HT-29 (cell line): ENCODE results near the gene PPFIBP2. TPM values are rescaled to one million over a fixed set of nuclear protein-coding genes. Genes with fewer than 3 reads are reported as not detected.

Source experiments
- DNase-seq: peaks from one replicate; pipeline ENCODE4 v3.0.0-alpha.2; 2015; ENCODE audit warnings: low spot score
- total RNA-seq: library from RNA; depleted of rRNA; stranded (reverse); fragments of >200 nt; shearing (Covaris generic); gene quantifications from 2 replicates; pipeline ENCODE4 v1.2.3, GENCODE V29; 2014

Gene PPFIBP2
- total RNA-seq, 1 experiment from 2014 or later = 25.7 TPM

DNA sequence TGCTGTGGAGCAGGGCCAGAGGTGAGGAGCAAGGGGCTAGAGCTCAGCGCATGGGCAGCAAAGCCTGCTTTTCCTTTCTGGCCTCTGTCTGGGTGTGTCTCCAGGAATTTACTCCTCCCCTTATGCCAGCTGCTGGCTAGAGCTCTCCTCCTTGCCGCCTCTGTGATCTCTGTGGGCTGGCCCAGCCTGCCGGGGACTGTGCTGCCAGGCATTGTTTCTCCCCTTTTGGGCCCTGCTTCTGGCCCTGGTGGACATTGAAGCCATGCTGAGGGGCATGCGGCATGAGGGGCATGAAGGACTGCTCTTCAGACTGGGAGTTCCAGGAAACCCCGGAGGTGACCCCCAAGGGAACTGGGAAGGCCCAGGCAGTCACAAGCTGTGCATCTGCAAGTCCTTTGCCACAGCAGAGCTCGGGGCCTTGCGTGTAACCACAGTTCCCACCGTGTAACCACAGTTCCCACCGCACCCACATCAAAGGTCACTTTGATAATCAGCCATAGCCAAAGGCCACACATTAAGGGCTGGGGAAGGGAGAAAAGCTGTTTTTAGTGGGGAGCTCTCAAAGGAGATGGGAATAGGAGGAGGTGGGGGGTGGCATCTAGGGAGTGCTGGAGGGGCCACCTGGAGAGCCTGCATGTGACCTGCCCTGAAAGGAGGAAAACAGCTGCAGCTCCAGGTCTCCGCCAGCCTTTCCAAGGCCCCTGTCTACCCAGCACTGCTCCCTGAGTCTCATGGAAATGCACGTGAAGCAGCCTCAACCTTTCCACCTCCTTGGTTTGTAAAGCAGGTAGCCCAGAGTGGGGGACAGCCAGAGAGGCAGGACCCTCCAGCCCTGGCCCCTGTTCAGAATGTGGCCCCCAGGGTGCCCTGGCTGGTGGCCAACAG lies 62.3 kb downstream of the PPFIBP2 start:
- peak; percentile 93 for DNase-seq

DNA sequence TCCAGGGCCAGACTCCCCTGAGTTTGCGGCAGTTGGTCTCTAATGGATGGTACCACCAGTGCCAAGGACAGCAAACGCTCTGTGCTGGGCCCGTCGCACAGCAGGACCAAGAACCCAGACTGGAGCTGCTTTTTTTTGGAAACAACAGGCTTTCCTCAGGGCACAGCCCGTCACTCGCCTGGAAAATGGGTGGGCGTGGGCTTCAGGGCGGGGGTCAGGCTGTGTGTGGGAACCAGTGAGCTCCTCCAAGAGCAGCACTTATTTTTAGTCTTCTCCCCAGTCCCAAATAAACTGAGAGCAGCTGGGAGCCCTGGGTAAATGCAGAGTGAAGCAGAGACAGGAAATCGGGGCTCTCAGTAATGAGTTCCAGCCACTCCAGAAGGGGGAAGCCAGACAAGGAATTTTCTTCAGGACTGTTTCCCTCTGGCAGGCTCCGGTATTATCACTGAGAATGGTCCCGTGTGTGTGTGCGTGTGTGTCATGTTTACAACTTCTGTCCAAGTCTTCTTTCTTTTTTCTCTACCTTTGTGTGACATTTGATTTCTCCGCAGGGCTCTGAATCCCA lies 63.0 kb downstream of the PPFIBP2 start:
- peak; percentile 43 for DNase-seq

DNA sequence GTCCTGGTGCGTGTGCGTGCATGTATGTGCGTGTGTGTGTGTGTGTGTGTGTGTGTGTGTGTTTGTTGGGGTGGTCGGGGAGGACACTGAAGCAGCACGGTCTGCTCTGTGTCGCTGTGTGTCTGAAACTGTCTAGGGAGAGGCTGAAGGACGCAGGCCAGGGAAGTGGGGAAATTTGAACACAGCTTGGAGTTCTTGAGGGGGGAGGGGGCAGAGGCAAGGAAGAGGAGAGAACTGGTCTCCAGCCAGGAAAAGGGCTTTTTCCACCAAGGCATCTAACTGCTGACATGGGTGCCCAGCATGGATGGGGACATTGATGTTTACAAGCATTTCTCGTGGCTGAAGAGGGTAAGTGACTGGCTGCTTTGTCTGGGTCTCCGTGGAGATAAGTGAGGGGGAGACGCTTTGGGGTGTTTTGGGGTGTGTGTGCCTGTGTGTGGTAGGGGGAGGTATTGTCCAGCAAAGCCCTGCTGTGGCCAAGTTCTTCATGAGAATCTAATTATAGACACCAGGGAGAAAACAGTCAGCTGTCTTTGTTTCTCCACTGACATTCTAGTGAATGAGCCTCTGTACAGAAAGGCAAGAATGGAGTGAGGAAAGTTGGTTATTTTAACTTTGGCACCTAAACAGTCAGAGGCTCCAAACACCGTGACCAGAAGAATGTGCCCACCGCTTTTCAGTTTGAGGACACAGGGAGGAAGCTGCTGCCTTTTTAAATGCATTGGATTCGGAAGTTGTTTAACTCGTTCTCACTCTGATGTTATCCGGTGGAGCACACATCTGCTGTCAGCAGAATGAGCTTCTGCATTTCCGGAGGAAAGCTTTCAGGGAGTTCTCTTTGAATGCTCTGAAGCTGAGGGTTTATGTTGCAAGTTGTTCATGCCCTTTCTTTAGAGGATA lies 63.7 kb downstream of the PPFIBP2 start:
- peak; percentile 76 for DNase-seq

- DNase-seq = peak; percentile 52
Measured at GRCh38 chr11:7578276-7578955, 64.6 kb downstream of the PPFIBP2 start.

DNA sequence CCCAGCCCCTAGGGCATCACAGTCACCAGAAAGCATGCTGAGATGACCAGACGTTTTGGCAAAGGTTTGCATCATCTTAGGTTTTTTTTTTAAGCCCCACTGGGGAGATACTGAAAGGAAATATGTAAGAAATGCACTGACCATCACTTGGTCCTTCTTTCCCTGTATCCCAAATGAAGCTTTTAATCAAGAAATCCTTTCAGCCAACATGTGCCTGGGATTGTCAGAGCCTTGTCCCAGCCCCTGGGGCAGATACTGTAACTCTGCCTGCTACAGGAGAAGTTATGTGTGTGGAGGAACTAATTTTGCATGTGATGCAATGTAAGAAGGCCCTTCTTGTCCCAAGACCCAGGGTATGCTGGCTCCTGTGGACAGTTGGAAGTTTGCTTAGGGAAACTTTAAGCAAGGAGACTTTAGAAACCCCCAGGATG lies 65.6 kb downstream of the PPFIBP2 start:
- DNase-seq = no peak

- DNase-seq = no peak
Measured at GRCh38 chr11:7581021-7581590, 67.3 kb downstream of the PPFIBP2 start.

GRCh38 chr11:7582338-7582985 lies 68.7 kb downstream of the PPFIBP2 start:
- DNase-seq = no peak

GRCh38 chr11:7583248-7583647 lies 69.4 kb downstream of the PPFIBP2 start:
- no peak for DNase-seq

DNA sequence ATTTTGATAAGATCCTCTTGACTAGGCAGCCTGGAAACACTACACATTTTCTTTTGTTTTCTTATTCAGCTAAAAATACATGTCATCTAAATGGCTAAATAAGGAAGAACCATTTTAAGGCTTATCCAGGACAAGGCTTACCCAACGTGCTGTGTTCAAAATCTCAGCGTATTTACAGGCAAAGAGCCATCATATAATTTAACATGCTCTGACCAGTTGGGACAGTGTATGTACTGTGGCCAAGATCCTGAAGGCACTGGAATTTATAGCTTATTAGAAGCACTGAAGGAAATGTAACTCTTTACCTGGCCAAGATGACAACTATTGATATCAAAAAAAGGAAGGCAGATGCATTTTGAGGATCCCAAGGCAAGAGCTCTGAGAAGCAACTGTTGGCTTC lies 71.1 kb downstream of the PPFIBP2 start:
- DNase-seq = no peak

GRCh38 chr11:7585816-7586215 lies 72.0 kb downstream of the PPFIBP2 start:
- no peak for DNase-seq

DNA sequence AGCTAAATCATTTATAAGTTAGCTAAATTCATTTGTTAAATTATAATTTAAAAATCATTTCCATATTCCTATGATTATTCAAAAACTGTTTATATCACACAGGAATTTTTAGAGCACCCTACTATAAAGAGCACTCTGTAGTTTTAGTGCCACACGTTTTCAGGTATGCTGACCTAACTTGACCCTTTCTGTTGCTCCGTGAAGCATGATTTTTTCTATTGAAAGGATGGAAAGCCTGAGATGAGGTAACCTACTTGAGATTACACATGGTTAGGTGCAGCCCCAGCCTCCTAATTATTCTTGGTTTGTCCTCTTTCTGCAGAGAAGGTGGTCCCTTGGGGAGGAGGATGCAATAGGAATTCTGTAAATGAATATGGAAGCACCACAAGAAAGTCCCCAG lies 72.6 kb downstream of the PPFIBP2 start:
- no peak for DNase-seq

- no peak for DNase-seq
Measured at GRCh38 chr11:7587712-7588111, 73.9 kb downstream of the PPFIBP2 start.

- DNase-seq = no peak
Measured at GRCh38 chr11:7589861-7590260, 76.1 kb downstream of the PPFIBP2 start.

GRCh38 chr11:7590529-7590928 lies 76.7 kb downstream of the PPFIBP2 start:
- no peak for DNase-seq

- DNase-seq = no peak
Measured at GRCh38 chr11:7591107-7591894, 77.5 kb downstream of the PPFIBP2 start.

DNA sequence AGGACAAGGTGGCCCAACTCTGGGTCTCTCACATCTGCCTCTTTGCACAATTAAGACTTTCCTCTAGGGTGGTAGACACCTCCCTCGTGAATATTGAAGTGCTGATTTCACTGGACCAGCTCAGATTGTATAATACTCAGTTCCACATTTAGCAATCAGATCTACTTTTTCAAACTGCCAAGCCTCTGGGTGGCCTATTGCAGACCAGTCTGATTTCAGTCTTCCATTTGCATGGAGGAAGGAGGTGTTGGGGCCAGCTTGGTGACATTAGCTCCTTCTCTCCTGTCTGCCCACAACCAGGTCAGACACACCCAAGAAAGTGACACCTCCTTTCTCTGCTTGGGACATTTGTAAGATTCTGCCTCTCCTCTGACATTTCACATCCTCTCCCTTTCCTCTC lies 78.2 kb downstream of the PPFIBP2 start:
- no peak for DNase-seq

GRCh38 chr11:7592711-7593110 lies 78.9 kb downstream of the PPFIBP2 start:
- DNase-seq = no peak

GRCh38 chr11:7593481-7593880 lies 79.7 kb downstream of the PPFIBP2 start:
- DNase-seq = no peak

GRCh38 chr11:7595016-7595866 lies 81.4 kb downstream of the PPFIBP2 start:
- no peak for DNase-seq
